Muscle of leg (tissue), 11 donors: ENCODE results near the gene TSPYL2. TPM values are rescaled to one million over a fixed set of nuclear protein-coding genes. Genes with fewer than 3 reads are reported as not detected.

ENCODE experiments used
- DNase-seq: peaks from one replicate; pipeline ENCODE4 v3.0.0; 2013
- H3K27ac ChIP-seq: one replicate; pipeline ENCODE4 v1.5.1; 2013; ENCODE audit warnings: mild to moderate bottlenecking, low read length, control low read depth
- H3K27me3 ChIP-seq: one replicate; pipeline ENCODE4 v1.6.1; 2013; ENCODE audit warnings: low read length; ENCODE audit not compliant: control insufficient read depth, insufficient read depth
- H3K36me3 ChIP-seq: one replicate; pipeline ENCODE4 v1.6.1; 2013; ENCODE audit warnings: low read length; ENCODE audit not compliant: control insufficient read depth, insufficient read depth
- H3K4me1 ChIP-seq: one replicate; pipeline ENCODE4 v1.6.1; 2013; ENCODE audit warnings: low read length; ENCODE audit not compliant: control insufficient read depth, insufficient read depth
- H3K4me3 ChIP-seq: one replicate; pipeline ENCODE4 v1.5.1; 2013; ENCODE audit warnings: low read length, control low read depth
- H3K9me3 ChIP-seq: replicated peaks from 2 replicates; pipeline ENCODE4 v1.6.1; 2013; ENCODE audit warnings: low read depth, low read length; ENCODE audit not compliant: control insufficient read depth
- WGBS: methylation state at CpG from one replicate; pipeline ENCODE4 v1.1.5; 2013; ENCODE audit warnings: missing lambda C conversion rate; ENCODE audit not compliant: insufficient coverage; 5-methylcytosine and 5-hydroxymethylcytosine counted together
- polyA plus RNA-seq, 8 donors: library from polyadenylated mRNA; unstranded; fragments of 120-200 nt; gene quantifications; one replicate each; pipeline versions ENCODE4 v1.2.1 to v1.2.3, GENCODE V29; 2013; ENCODE audit warnings: inconsistent platforms in 1 of 8, low replicate concordance in 1 of 8; ENCODE audit not compliant: insufficient read length in 8 of 8, insufficient read depth in 1 of 8
- total RNA-seq: library from RNA; stranded (reverse); fragments of 120-200 nt; gene quantifications from one replicate; pipeline ENCODE4 v1.2.4, GENCODE V29; 2013

The TSPYL2 gene
- total and polyA plus RNA-seq, 9 donors: 9.5 to 16.5 (median 13.4) TPM

DNA sequence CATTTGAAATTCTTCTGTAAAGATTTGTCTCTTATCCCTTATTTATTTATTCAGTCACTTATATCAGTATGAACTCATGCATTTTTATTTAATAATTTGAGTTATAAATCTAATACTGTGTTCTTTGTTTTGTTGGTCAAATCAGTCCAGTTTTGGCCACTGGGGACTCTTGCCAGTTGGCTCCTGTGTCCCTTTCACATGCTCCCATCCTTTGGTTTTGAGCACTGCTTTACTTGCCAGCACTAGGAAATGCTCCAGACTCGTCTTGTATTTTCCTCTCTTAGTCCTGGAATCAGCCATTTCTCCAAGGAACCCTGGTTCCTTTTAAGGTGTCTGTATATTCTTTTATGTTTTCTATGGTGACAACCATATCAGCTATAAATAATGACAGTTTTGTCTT lies 39.8 kb downstream of the TSPYL2 start:
- no peak overlapping the region for H3K27ac ChIP-seq
- H3K4me1 ChIP-seq: no peaks in the 10 kb centered on the region
- no CpG with 5 or more reads among the region's 1 CpG for WGBS
- DNase-seq: peak; percentile 31
- H3K36me3 ChIP-seq: no peaks in the 10 kb centered on the region
- peaks cover 15% of the 10 kb centered on the region for H3K27me3 ChIP-seq
- H3K9me3 ChIP-seq: peaks cover 7% of the 10 kb centered on the region
- no peak overlapping the region for H3K4me3 ChIP-seq

DNA sequence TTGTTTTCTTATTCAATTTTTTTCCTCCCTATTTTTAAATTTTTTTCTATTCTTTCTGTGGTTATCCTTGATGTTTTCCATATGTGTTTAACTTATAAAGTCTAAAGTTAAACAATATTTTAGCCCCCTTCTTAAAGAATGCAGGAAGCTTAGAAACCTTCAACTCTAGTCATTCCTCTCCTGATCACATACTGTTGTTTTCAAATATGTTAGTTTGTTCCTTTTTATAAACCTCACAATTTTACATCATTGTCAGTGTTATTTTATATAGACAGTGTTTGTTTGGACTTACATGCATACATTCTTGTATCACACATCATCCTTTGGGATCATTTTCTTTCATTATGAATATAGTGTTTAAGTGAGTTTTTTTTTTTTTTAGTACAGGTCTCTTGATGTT lies 43.3 kb downstream of the TSPYL2 start:
- Histone ChIP-seq H3K9me3 (peaks cover 7% of the 10 kb centered on the region), H3K36me3 (no peaks in the 10 kb centered on the region), H3K27ac (no peak overlapping the region), H3K4me3 (no peak overlapping the region), H3K27me3 (peaks cover 16% of the 10 kb centered on the region), H3K4me1 (no peaks in the 10 kb centered on the region)
- no peak for DNase-seq

DNA sequence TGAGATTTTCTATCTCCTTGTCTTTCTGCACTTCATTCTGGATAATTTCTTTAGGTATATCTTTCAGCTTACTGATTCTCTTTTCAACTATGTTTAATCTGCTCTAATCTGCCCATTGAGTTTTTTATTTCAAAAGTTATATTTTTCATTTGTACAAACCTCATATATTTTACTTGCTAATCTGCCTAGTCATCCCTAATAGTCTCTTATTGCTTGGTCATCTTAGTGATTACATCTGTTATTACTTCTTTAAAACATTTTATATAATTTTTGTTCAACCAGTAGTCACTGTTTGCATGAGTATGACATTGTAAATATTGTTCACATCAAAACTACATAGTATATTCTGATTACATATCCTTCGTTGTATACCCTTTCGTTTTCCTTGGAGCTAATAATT lies 44.2 kb downstream of the TSPYL2 start:
- no CpG with 5 or more reads among the region's 2 CpGs for WGBS
- H3K27ac ChIP-seq: no peak overlapping the region
- peaks cover 13% of the 10 kb centered on the region for H3K27me3 ChIP-seq
- no peak for DNase-seq
- H3K4me3 ChIP-seq: no peak overlapping the region
- H3K36me3 ChIP-seq: no peaks in the 10 kb centered on the region
- H3K9me3 ChIP-seq: peaks cover 7% of the 10 kb centered on the region
- H3K4me1 ChIP-seq: no peaks in the 10 kb centered on the region

DNA sequence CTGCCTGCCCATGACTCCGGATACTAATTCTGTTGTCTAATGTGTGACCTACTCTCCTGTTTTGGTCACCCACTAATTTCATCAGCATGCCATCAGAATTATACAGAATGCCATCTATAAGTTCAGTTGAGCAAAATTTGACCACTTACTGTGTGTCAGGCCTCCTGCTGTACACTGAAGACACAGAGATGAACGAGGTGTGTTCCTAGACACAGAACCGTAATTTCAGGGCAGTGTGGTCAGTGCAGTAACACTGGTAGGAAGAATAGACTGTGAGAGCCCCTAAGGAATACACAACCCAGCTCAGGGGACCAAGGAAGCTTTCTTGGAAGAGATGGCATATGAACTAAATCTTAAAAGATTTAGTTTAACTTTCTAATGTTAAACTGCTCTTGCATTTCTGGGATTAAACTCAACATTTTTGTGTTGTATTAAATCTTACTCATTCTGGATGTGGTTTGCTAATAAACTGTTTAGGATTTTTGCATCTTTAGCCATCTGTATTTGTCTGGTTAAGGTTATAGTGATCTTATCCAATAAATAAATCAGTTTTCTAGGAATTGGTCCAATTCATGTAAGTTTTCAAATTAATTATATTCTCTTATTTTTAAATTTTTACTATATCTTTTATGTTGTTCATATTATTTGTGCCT lies 46.1 kb downstream of the TSPYL2 start:
- no peaks in the 10 kb centered on the region for H3K4me1 ChIP-seq
- H3K27me3 ChIP-seq: peaks cover 22% of the 10 kb centered on the region
- DNase-seq: no peak
- no peaks in the 10 kb centered on the region for H3K36me3 ChIP-seq
- WGBS: 40% methylated on average over 3 of the region's 3 CpGs
- no peak overlapping the region for H3K27ac ChIP-seq
- peaks cover 7% of the 10 kb centered on the region for H3K9me3 ChIP-seq
- H3K4me3 ChIP-seq: no peak overlapping the region

- Histone ChIP-seq H3K9me3 (no peaks in the 10 kb centered on the region), H3K27ac (no peak overlapping the region), H3K4me1 (no peaks in the 10 kb centered on the region), H3K27me3 (peaks cover 22% of the 10 kb centered on the region), H3K36me3 (no peaks in the 10 kb centered on the region), H3K4me3 (no peak overlapping the region)
- DNase-seq: no peak
- no CpG with 5 or more reads among the region's 4 CpGs for WGBS
Observed at GRCh38 chrX:53133400-53133799, 51.2 kb downstream of the TSPYL2 start.

DNA sequence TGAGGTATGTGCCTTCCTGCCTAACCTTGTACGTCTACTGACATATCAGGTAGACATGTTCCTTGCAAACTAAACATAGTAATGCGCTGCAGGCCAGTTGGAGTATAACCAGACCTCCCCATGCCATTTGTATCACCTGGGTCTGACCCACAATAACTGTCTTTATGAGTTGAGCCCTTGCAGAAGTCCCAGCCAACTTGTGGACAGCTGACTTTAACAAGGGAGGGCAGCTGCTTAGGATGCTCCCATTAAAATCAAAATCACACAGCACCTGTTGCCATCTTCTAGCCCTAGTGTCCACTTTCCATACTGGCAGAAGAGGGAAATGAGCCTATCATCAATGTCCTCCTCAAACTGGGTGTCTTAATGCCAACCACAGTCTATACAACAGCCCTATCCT lies 53.4 kb downstream of the TSPYL2 start:
- H3K36me3 ChIP-seq: no peaks in the 10 kb centered on the region
- DNase-seq: peak; percentile 48
- peaks cover 26% of the 10 kb centered on the region for H3K27me3 ChIP-seq
- H3K9me3 ChIP-seq: no peaks in the 10 kb centered on the region
- WGBS: 73% methylated on average over 2 of the region's 2 CpGs
- H3K4me3 ChIP-seq: no peak overlapping the region
- no peaks in the 10 kb centered on the region for H3K4me1 ChIP-seq
- no peak overlapping the region for H3K27ac ChIP-seq

Other genes with a start within 250 kb of the TSPYL2 start
- gene XAGE3, start 214.3 kb upstream of the TSPYL2 start, total RNA-seq: 0.18 TPM
- gene XAGE3, start 214.3 kb upstream of the TSPYL2 start, polyA plus RNA-seq: under 1 TPM in 1 of 8 donors, not detected in 7; 0.56 TPM
- 20.8 TPM for gene FAM156B, start 185.0 kb upstream of the TSPYL2 start, total RNA-seq
- 10 to 100 TPM; 15.0 to 25.9 (median 21.1) TPM for gene FAM156B, start 185.0 kb upstream of the TSPYL2 start, polyA plus RNA-seq
- gene FAM156A, start 123.8 kb upstream of the TSPYL2 start, total RNA-seq: 22.3 TPM
- gene FAM156A, start 123.8 kb upstream of the TSPYL2 start, polyA plus RNA-seq: 10 to 100 TPM; 19.3 to 34.2 (median 27.3) TPM
- gene GPR173, start 33.6 kb upstream of the TSPYL2 start, total RNA-seq: 4.4 TPM
- gene GPR173, start 33.6 kb upstream of the TSPYL2 start, polyA plus RNA-seq: 10 to 100 TPM in 2 of 8 donors, 1 to 10 TPM in 6; 5.7 to 11.3 (median 9.2) TPM
- gene KANTR, start 11.8 kb downstream of the TSPYL2 start, total RNA-seq: 11.0 TPM
- 10 to 100 TPM in 2 of 8 donors, 1 to 10 TPM in 6; 4.3 to 18.2 (median 7.8) TPM for gene KANTR, start 11.8 kb downstream of the TSPYL2 start, polyA plus RNA-seq
- gene KDM5C, start 142.8 kb downstream of the TSPYL2 start, total RNA-seq: 48.2 TPM
- gene KDM5C, start 142.8 kb downstream of the TSPYL2 start, polyA plus RNA-seq: 10 to 100 TPM; 27.3 to 46.7 (median 36.6) TPM
- gene IQSEC2, start 199.2 kb downstream of the TSPYL2 start, total RNA-seq: 11.3 TPM
- gene IQSEC2, start 199.2 kb downstream of the TSPYL2 start, polyA plus RNA-seq: 10 to 100 TPM in 7 of 8 donors, 1 to 10 TPM in 1; 8.7 to 19.9 (median 16.0) TPM